ENCODE data around the gene TRPM3. TPM values are rescaled to one million over a fixed set of nuclear protein-coding genes. Genes with fewer than 3 reads are reported as not detected.
A peak's percentile ranks its signal among the peaks of the same experiment; 100 is the strongest.

The TRPM3 gene
- polyA plus RNA-seq, 1 donor: 0.57 TPM

- no peaks in the 10 kb centered on the region for H3K9me3 ChIP-seq (ENCODE audit: control insufficient read depth, low read depth, low read length)
- H3K4me1 ChIP-seq (ENCODE audit: control insufficient read depth, insufficient read depth, low read length): no peaks in the 10 kb centered on the region
- no peak overlapping the region for H3K27ac ChIP-seq (ENCODE audit: low read length)
- H3K27me3 ChIP-seq (ENCODE audit: control insufficient read depth, insufficient read depth, low read length): no peaks in the 10 kb centered on the region
- no peak for DNase-seq
- no peak overlapping the region for H3K4me3 ChIP-seq (ENCODE audit: low read length)
- no peaks in the 10 kb centered on the region for H3K36me3 ChIP-seq (ENCODE audit: control insufficient read depth, insufficient read depth, low read length)
Measured at GRCh38 chr9:70688704-70689103, 432.7 kb downstream of the TRPM3 start.

DNA sequence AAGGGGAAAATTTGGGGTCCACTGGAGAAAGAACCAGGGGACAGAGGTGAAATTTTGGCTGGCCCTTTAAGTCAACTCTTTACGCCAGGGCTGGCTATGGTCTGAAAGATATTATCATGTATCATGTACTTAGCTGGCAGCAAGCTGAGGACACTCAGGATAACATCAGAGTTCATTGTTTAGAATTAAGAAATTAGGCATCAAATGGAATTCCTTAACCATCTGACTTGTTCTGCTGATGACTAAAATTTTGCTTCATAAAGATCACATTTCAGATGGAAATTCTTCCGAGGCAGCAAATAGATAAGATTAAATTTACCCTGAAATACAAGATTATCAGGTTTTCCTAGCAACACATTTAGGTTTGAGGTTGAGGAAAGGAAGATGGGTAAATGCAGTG lies 437.6 kb downstream of the TRPM3 start:
- Histone ChIP-seq H3K36me3 (ENCODE audit: control insufficient read depth, insufficient read depth, low read length) (no peaks in the 10 kb centered on the region), H3K27me3 (ENCODE audit: control insufficient read depth, insufficient read depth, low read length) (no peaks in the 10 kb centered on the region)
- 22% methylated on average over 1 of the region's 2 CpGs for WGBS (ENCODE audit: insufficient coverage, low lambda C conversion rate)

DNA sequence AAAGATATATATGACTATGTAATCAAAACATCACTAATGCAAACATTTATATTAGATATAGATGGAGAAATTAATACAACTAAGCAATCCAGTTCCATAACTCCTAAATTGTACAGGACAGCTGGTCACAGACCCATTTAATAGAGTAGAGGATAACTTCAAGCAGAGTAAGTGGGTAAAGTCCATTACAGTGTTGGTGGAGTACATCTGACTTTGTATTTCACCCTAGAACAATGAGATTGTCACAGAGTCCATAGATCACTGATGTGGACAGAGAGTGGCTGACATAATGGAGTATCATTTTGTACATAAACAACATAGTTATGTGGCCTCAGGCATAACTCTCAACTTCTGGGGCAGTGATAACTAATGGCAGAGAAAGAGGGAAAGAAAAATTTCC lies 439.1 kb downstream of the TRPM3 start:
- H3K9me3 ChIP-seq (ENCODE audit: control insufficient read depth, low read depth, low read length): no peaks in the 10 kb centered on the region
- peak; percentile 24 to 60 for DNase-seq

More for the DNA sequence above, 437.6 kb downstream of the TRPM3 start:
- Histone ChIP-seq H3K27ac (ENCODE audit: low read length) (no peak overlapping the region), H3K4me3 (ENCODE audit: low read length) (no peak overlapping the region), H3K4me1 (ENCODE audit: control insufficient read depth, insufficient read depth, low read length) (no peaks in the 10 kb centered on the region), H3K9me3 (ENCODE audit: control insufficient read depth, low read depth, low read length) (no peaks in the 10 kb centered on the region)
- no peak for DNase-seq

GRCh38 chr9:70679845-70680244 lies 441.6 kb downstream of the TRPM3 start:
- H3K27me3 ChIP-seq (ENCODE audit: control insufficient read depth, insufficient read depth, low read length): no peaks in the 10 kb centered on the region
- no CpG with 5 or more reads among the region's 4 CpGs for WGBS (ENCODE audit: insufficient coverage, low lambda C conversion rate)

More for the DNA sequence above, 439.1 kb downstream of the TRPM3 start:
- no peaks in the 10 kb centered on the region for H3K4me1 ChIP-seq (ENCODE audit: control insufficient read depth, insufficient read depth, low read length)
- H3K27me3 ChIP-seq (ENCODE audit: control insufficient read depth, insufficient read depth, low read length): no peaks in the 10 kb centered on the region
- no peak overlapping the region for H3K4me3 ChIP-seq (ENCODE audit: low read length)
- no peaks in the 10 kb centered on the region for H3K36me3 ChIP-seq (ENCODE audit: control insufficient read depth, insufficient read depth, low read length)
- no peak overlapping the region for H3K27ac ChIP-seq (ENCODE audit: low read length)

GRCh38 chr9:70678153-70678552 lies 443.3 kb downstream of the TRPM3 start:
- no peak for DNase-seq
- Histone ChIP-seq H3K4me3 (ENCODE audit: low read length) (no peak overlapping the region), H3K4me1 (ENCODE audit: control insufficient read depth, insufficient read depth, low read length) (no peaks in the 10 kb centered on the region), H3K27ac (ENCODE audit: low read length) (no peak overlapping the region), H3K36me3 (ENCODE audit: control insufficient read depth, insufficient read depth, low read length) (no peaks in the 10 kb centered on the region), H3K9me3 (ENCODE audit: control insufficient read depth, low read depth, low read length) (no peaks in the 10 kb centered on the region), H3K27me3 (ENCODE audit: control insufficient read depth, insufficient read depth, low read length) (no peaks in the 10 kb centered on the region)
- WGBS (ENCODE audit: insufficient coverage, low lambda C conversion rate): 89% methylated on average over 3 of the region's 4 CpGs

More at GRCh38 chr9:70679845-70680244, 441.6 kb downstream of the TRPM3 start:
- H3K4me1 ChIP-seq (ENCODE audit: control insufficient read depth, insufficient read depth, low read length): no peaks in the 10 kb centered on the region
- no peak overlapping the region for H3K4me3 ChIP-seq (ENCODE audit: low read length)
- no peak overlapping the region for H3K27ac ChIP-seq (ENCODE audit: low read length)
- no peak for DNase-seq
- H3K9me3 ChIP-seq (ENCODE audit: control insufficient read depth, low read depth, low read length): no peaks in the 10 kb centered on the region
- no peaks in the 10 kb centered on the region for H3K36me3 ChIP-seq (ENCODE audit: control insufficient read depth, insufficient read depth, low read length)

DNA sequence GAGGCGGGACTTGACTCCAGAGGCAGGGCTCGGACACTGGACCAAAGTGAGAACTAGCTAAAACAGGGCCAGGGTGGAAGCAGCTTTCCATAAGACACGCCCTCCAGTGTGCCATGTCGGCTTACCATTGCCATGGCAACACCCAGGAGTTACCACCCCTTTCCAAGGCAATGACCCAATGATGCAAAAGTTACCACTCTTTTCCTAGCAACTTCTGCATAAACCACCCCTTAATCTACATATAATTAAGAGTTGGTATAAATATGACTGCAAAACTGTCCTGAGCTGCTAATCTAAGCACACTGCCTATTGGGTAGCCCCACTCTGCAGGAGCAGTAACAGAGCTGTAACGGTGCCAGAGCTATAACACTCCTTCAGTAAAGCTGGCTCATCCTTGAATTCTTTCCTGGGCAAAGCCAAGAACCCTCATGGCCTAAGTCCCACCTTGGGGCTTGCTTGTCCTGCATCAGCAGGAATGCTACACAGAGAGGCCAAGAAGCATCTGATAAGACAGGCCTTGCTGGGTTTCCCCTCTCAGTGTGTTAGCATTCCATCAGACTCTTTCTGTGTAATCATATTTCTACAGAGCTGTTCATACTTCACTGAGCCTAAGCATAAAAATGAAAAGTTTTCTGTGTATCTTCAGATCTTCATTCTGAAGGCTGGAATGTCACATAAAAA lies 444.2 kb downstream of the TRPM3 start:
- Histone ChIP-seq H3K27me3 (ENCODE audit: control insufficient read depth, insufficient read depth, low read length) (no peaks in the 10 kb centered on the region), H3K36me3 (ENCODE audit: control insufficient read depth, insufficient read depth, low read length) (no peaks in the 10 kb centered on the region), H3K4me3 (ENCODE audit: low read length) (no peak overlapping the region), H3K4me1 (ENCODE audit: control insufficient read depth, insufficient read depth, low read length) (no peaks in the 10 kb centered on the region), H3K9me3 (ENCODE audit: control insufficient read depth, low read depth, low read length) (no peaks in the 10 kb centered on the region), H3K27ac (ENCODE audit: low read length) (no peak overlapping the region)
- WGBS (ENCODE audit: insufficient coverage, low lambda C conversion rate): no CpG with 5 or more reads among the region's 5 CpGs
- no peak for DNase-seq

- WGBS (ENCODE audit: insufficient coverage, low lambda C conversion rate): 100% methylated on average over 1 of the region's 1 CpG
- Histone ChIP-seq H3K27ac (ENCODE audit: low read length) (no peak overlapping the region), H3K4me3 (ENCODE audit: low read length) (no peak overlapping the region), H3K27me3 (ENCODE audit: control insufficient read depth, insufficient read depth, low read length) (no peaks in the 10 kb centered on the region), H3K9me3 (ENCODE audit: control insufficient read depth, low read depth, low read length) (no peaks in the 10 kb centered on the region), H3K36me3 (ENCODE audit: control insufficient read depth, insufficient read depth, low read length) (no peaks in the 10 kb centered on the region), H3K4me1 (ENCODE audit: control insufficient read depth, insufficient read depth, low read length) (no peaks in the 10 kb centered on the region)
- no peak for DNase-seq
Measured at GRCh38 chr9:70675868-70676370, 445.5 kb downstream of the TRPM3 start.

DNA sequence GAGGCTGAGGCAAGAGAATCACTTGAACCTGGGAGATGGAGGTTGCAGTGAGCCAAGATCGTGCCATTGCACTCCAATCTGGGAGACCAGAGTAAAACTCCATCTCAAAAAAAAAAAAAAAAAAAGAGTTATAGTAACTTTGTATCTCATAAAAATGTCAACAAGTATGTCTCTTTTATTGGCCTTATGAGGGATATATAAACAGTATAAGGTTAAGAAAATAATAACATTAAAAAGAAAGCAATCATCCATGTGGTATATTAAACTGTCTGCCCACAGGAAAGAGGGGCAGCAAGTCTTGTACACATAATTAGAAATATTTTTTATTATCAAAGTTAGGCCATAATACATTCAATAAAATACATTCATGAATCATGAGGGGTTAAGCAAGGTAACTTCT lies 447.6 kb downstream of the TRPM3 start:
- no peaks in the 10 kb centered on the region for H3K36me3 ChIP-seq (ENCODE audit: control insufficient read depth, insufficient read depth, low read length)
- H3K9me3 ChIP-seq (ENCODE audit: control insufficient read depth, low read depth, low read length): no peaks in the 10 kb centered on the region
- DNase-seq: no peak
- H3K4me1 ChIP-seq (ENCODE audit: control insufficient read depth, insufficient read depth, low read length): no peaks in the 10 kb centered on the region
- H3K4me3 ChIP-seq (ENCODE audit: low read length): no peak overlapping the region
- WGBS (ENCODE audit: insufficient coverage, low lambda C conversion rate): no CpG with 5 or more reads among the region's 1 CpG
- no peak overlapping the region for H3K27ac ChIP-seq (ENCODE audit: low read length)
- no peaks in the 10 kb centered on the region for H3K27me3 ChIP-seq (ENCODE audit: control insufficient read depth, insufficient read depth, low read length)

GRCh38 chr9:70672161-70672649 lies 449.2 kb downstream of the TRPM3 start:
- no CpG with 5 or more reads among the region's 1 CpG for WGBS (ENCODE audit: insufficient coverage, low lambda C conversion rate)
- no peak overlapping the region for H3K4me3 ChIP-seq (ENCODE audit: low read length)
- no peaks in the 10 kb centered on the region for H3K27me3 ChIP-seq (ENCODE audit: control insufficient read depth, insufficient read depth, low read length)
- no peaks in the 10 kb centered on the region for H3K4me1 ChIP-seq (ENCODE audit: control insufficient read depth, insufficient read depth, low read length)
- no peak overlapping the region for H3K27ac ChIP-seq (ENCODE audit: low read length)
- H3K9me3 ChIP-seq (ENCODE audit: control insufficient read depth, low read depth, low read length): no peaks in the 10 kb centered on the region
- no peaks in the 10 kb centered on the region for H3K36me3 ChIP-seq (ENCODE audit: control insufficient read depth, insufficient read depth, low read length)
- no peak for DNase-seq

DNA sequence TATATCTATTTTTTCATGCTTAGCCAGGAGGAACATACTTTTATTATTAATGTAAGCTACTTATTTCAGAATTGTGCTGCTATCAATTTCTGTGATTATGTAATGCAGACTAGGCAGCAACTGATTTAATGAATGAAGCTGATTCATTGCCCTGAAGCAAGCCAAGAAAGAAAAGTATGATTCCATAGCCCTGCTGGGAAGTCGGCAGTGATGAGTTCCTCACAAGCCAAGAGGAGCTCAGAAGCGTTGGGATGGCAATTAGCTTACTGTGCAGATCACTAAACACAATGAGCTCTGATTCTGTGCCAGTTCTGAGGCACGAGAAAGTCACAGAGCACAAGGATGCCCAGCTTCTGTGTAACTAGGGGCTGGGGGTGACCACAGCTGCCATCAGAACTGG lies 452.7 kb downstream of the TRPM3 start:
- no peaks in the 10 kb centered on the region for H3K27me3 ChIP-seq (ENCODE audit: control insufficient read depth, insufficient read depth, low read length)
- H3K27ac ChIP-seq (ENCODE audit: low read length): no peak overlapping the region
- H3K4me1 ChIP-seq (ENCODE audit: control insufficient read depth, insufficient read depth, low read length): no peaks in the 10 kb centered on the region
- H3K9me3 ChIP-seq (ENCODE audit: control insufficient read depth, low read depth, low read length): no peaks in the 10 kb centered on the region
- no peak overlapping the region for H3K4me3 ChIP-seq (ENCODE audit: low read length)
- WGBS (ENCODE audit: insufficient coverage, low lambda C conversion rate): no CpG with 5 or more reads among the region's 3 CpGs
- DNase-seq: no peak
- H3K36me3 ChIP-seq (ENCODE audit: control insufficient read depth, insufficient read depth, low read length): no peaks in the 10 kb centered on the region

- Histone ChIP-seq H3K4me1 (ENCODE audit: control insufficient read depth, insufficient read depth, low read length) (no peaks in the 10 kb centered on the region), H3K27ac (ENCODE audit: low read length) (no peak overlapping the region), H3K4me3 (ENCODE audit: low read length) (no peak overlapping the region), H3K27me3 (ENCODE audit: control insufficient read depth, insufficient read depth, low read length) (no peaks in the 10 kb centered on the region), H3K9me3 (ENCODE audit: control insufficient read depth, low read depth, low read length) (no peaks in the 10 kb centered on the region), H3K36me3 (ENCODE audit: control insufficient read depth, insufficient read depth, low read length) (no peaks in the 10 kb centered on the region)
- no peak for DNase-seq
Measured at GRCh38 chr9:70658765-70659164, 462.7 kb downstream of the TRPM3 start.

Measured in large intestine (tissue), 3 donors.